ENCODE data around the gene GTF2A2.
A peak's percentile ranks its signal among the peaks of the same experiment; 100 is the strongest.
"Not testable (repeated sequence)": the region's sequence is repeated elsewhere in the genome, so short reads cannot be mapped to it uniquely, and the experiment has no call there.

GTF2A2 gene

DNA sequence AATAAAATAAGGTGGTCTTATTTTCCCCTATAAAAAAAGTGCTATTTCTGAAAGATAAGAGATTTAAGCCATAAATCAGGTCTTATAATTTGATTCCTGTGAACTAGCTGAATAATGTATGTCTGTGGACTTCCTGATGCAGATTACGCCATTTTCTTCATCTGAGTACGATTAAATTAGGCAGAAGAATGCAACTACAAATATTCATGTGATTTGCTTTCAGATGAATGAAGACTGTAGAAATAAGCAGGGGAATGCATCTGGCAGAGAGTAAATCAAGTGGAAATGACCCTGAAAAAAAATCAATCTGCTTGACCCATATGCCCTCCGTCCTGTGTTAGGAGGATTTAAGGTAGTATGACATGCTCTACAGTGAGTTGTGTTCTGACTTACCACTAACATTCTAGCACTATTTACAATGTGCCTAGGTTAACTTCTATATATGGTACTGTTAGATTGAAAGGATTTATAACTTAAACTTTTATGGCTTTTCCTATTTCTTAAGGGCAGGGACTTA, 17.1 kb upstream of the GTF2A2 start:
- no peak for DNase-seq (ENCODE audit: low spot score)

DNA sequence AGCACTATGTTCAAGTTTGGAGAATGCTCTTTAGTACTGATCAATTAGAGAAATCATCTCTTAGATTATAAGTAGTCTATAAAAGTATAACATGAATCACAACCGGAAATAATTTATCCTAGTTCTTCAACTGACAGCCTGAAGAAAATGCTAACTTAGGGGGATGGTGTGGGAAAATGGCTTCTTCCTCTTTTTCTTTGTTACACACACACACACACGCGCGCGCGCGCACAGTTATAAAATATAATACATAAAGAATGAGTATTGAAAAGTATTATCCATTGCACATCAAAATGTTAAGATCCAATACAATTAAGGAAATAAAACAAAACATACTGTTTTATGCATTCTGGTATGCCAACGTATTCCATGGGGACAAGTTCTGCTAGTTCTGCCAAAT, 11.2 kb upstream of the GTF2A2 start:
- no peak for DNase-seq (ENCODE audit: low spot score)

DNA sequence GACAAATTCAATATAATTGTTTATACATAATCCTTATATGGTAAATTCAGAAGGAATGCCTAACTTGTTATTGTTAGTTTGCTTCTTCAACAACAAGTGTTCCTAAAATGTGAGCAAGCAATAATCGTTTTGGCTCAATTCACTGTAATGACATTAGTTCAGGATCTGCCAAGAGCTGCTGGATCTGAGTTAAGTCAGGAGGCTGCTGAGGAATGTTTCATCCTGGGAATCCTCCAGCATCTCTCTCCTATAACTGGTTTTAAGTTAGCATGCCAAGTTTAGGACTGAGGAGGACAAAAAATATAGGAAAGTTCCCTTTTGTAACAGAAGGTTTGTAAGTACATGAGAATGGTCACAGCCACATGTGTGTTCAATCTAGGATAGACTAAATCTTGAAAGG, 4.9 kb upstream of the GTF2A2 start:
- no peak for DNase-seq (ENCODE audit: low spot score)

DNA sequence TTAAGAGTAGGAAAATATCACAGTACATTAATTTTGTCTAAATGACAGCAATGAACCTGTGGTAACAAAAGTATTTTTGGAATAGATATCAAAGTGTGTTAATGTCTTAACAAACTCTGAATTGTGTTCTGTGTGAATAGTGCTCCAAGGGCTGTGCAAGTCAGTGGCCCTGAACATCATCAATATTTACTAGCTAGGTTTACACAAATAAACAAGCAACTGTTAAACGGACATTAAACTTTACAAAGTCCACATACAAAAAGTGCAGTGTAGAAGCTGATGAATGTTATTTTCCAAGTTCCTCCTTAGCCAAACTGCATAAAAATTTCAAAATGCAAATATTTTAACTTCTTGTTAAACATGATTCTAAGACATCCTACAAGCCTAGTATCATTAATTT, 2.1 kb upstream of the GTF2A2 start:
- DNase-seq (ENCODE audit: low spot score): no peak

DNA sequence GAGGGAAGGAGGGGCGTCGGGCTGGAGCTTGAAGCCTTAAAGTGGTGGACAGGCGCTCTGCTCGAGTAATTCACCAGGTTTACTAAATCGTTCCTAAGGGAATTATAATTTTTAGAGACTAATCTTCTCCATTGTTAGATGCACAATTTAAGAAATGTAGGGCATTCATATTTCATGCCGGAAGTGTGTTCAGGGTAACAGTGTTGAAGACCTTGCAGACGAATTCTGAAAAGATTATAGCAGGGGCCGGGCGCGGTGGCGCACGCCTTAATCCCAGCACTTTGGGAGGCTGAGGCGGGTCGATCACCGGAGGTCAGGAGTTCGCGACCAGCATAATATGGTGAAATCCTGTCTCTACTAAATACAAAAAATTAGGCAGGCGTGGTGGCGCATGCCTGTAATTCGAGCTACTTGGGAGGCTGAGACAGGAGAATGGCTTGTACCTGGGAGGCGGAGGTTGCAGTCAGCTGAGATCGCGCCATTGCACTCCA, 365 bp upstream of the GTF2A2 start:
- DNase-seq (ENCODE audit: low spot score): no peak

DNA sequence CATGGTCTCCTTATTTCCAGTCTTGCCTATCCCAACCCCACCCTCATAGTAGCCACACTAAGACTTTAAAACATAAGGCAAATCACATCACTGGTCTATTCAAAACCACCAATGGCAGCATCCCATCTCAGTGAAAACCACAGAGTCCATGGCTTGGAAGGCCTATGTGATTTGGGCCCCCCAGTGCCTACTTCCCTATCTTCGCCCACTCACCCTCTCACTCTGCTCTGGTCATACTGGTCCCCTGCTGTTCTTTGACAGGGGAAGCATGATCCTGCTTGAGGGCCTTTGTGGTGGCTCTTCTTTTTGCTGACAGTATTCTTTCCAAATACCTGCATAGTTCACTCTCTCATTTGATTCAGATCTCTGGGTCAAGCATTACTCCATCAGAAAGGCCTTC, 3.3 kb downstream of the GTF2A2 start:
- no peak for DNase-seq (ENCODE audit: low spot score)

DNA sequence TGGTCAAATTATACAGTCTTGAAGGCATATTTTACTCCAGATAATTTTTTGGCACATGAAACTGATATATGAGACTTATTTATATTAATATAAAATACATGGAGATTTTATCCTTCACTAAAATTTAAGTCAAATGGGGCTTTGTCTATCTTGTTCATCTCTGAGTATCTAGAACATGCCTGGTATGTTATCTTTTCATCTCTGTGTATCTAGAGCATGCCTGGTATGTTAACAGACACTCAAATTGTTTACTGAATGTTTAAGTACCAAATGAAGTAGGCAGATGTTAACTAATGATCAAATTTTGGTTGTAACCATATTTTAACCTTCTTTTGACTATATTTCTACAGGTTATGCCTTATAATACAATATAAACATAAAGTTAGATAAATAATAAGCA, 7.7 kb downstream of the GTF2A2 start:
- no peak for DNase-seq (ENCODE audit: low spot score)

DNA sequence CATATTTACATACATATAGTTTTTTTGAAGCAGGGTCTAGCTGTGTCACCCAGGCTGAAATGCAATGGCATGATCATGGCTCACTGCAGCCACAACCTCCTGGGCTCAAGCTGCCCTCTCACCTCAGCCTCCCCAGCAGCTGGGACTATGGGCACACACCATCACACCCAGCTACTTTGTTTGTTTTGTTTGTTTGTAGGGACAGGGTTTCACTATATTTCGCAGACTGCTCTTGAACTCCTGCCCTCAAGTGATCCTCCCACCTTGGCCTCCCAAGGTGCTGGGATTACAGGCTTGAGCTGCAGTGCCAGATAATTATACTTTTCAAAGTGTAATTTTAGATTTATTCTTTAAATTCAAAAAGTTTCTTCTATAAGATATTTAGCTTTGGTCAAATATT, 10.2 kb downstream of the GTF2A2 start:
- DNase-seq (ENCODE audit: low spot score): no peak

DNA sequence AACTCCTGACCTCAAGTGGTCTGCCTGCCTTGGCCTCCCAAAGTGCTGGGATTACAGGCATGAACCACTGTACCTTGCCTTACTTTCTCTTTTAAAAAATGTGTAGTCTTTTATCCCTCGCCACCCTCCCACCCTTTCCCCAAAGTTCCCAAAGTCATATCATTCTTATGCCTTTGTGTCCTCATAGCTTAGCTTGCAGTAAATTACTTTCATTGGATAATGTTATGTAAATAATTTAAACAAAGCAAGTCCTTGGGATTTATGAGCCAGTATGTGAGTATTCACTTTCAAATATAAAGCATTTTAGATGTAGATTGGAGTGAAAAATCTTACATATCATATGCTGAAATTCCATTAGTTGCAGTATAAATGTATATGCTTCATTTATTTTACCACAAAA, 11.0 kb downstream of the GTF2A2 start:
- no peak for DNase-seq (ENCODE audit: low spot score)

DNA sequence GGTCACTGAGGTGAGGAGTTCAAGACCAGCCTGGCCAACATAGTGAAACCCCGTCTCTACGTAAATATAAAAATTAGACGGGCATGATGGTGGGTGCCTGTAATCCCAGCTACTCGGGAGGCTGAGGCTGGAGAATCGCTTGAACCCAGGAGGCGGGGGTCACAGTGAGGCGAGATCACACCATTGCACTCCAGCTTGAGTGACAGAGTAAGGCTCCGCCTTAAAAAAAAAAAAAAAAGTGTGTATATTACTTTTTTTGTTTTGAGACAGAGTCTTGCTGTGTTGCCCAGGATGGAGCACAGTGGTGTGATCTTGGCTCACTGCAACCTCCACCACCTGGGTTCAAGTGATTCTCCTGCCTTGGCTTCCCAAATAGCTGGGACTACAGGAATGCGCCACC, 11.5 kb downstream of the GTF2A2 start:
- not testable (repeated sequence) for DNase-seq (ENCODE audit: low spot score)

DNA sequence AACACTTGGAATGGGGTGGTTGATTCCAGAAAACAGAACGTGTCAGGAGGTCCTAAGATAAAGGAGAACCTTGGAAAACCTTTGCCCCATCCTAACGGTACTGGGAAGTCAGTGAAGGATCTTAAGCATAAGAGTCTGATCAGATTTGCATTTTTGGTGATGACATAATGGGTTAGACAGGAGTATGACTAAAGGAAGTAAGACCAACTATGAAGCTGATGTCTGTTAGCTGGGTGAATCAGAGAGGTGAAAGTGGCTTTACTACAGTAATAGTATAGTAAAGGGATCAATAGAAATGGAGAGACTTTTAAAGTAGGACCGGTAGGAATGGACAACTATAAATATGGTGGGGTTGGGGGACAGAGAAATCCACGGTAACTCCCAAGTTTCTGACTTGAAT, 12.6 kb downstream of the GTF2A2 start:
- no peak for DNase-seq (ENCODE audit: low spot score)

DNA sequence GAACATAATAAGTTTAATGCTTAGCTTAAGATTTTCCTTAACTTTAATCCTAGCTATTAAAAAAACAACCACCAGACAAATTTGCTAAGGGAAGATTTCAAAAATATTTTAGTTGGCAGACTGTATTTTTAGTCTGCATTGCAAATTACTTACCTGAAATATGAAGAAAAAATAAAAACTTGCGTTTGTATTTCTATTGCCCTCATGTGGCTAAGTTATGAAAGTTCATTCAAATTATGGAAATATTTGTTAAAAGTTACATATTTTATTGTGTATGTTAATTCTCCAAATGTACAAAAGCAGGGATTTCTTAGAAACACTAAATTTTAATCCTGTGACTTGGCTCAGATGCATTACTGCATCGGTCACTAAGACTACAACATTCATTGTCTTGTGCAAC, 15.0 kb downstream of the GTF2A2 start:
- no peak for DNase-seq (ENCODE audit: low spot score)

DNA sequence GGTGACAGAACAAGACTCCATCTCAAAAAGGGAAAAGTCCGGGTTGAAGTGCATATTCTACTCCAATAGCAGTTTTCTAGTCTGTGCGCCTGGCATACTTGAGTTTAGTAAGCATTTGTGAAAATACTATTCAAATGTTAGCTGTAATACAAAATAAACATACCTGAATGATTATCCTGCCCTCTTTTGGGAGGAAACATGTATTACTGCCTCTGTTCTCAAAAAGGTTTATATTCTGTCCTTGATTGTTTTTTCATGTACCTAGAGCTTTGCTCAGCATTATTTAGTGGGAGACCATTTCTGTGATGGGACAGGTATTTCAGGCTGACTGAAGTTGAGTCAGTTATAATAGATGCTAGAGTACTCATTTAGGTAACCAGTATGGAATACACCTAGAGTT, 19.8 kb downstream of the GTF2A2 start:
- DNase-seq (ENCODE audit: low spot score): not testable (repeated sequence)

DNA sequence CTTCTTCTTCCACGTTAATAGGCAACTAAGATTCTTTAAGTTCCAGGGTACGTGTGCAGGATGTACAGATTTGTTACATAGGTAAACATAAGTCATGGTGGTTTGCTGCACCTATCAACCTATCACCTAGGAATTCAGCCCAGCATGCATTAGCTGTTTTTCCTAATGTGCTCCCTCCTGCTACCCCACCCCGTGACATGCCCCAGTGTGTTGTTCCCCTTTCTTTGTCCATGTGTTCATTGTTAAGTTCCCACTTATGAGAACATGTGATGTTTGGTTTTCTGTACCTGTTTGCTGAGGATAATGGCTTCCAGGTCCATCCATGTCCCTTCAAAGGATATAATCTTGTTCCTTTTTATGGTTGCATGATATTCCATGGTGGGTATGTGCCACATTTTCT, 21.1 kb downstream of the GTF2A2 start:
- DNase-seq (ENCODE audit: low spot score): no peak

DNA sequence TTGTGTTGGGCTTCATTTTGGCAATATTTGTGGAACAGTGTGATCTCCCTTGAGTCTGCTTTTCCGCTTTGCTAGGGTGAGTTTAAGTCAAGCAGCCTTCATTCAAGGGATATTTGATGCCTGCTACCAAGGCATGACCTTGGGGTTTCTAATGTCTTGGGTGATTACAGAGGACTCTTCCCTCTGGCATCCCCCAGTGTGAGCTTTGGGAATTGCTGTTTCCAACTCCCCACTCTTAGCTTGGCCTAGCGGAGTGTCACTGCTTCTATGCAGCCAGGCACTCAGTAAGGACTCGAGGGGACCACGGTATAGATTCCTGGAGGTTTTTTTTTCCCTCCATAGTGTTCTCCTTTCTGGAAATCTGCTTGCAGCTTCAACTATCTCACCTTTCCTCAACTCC, 24.6 kb downstream of the GTF2A2 start:
- no peak for DNase-seq (ENCODE audit: low spot score)

DNA sequence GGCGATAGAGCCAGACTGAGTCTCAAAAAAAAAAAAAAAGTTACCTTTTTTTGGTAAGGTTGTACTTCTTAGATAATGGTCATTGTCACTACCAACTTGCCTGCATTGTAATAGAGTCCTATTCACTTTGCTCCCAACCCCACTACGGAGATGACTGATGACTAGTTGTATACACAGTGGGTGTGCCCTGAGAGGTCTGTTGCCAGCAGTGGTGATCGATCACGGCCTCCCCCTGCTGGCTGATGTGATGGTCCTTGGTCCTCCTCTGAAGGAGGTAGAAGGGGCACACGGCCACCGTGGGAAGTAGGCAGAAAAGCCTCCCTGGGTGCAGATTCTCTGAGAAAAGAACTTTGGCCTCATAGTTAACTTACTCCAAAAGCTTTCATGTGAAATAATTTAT, 35.0 kb downstream of the GTF2A2 start:
- DNase-seq (ENCODE audit: low spot score): peak; percentile 34

DNA sequence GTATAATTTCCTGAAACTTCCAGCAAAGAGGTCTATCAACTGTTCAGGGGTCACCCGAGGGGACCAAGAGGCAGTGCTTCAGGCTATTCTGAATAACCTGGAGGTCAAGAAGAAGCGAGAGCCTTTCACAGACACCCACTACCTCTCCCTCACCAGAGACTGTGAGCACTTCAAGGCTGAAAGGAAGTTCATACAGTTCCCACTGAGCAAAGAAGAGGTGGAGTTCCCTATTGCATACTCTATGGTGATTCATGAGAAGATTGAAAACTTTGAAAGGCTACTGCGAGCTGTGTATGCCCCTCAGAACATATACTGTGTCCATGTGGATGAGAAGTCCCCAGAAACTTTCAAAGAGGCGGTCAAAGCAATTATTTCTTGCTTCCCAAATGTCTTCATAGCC, 38.9 kb downstream of the GTF2A2 start:
- no peak for DNase-seq (ENCODE audit: low spot score)

DNA sequence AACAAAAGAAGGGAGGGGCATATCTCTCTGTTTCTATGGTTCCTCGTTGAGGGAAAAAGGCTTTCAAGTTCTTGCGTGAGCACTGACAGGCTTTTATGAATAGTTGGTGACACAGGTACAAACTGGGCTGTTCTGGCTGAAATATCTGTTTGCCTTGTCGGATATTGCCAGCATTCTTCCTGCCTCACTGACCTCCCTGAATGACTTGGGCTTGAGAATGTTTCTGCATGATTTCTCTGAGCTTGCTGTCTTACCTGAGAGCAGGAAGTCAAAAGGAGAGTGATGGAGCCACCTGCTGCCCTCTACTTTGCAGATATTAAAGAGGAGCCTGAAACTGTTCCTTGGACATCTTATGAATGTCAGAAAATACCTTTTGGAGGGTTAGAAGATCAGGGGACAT, 40.9 kb downstream of the GTF2A2 start:
- DNase-seq (ENCODE audit: low spot score): no peak

DNA sequence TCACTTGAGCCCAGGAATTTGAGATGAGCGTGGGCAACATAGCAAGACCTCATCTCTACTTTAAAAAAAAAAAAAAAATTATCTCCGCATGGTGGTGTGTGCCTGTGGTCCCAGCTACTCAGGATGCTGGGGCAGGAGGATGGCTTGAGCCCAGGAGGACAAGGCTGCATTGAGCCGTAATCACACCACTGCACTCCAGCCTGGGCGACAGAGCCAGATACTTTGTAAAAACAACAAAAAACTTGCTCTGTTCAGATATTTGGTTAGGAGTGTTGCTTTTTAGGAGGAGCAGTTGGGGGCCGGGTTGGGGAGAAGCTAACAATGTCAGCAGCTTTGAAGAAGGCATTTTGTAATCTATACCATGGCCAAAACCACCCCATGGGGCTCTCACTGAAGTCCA, 41.7 kb downstream of the GTF2A2 start:
- DNase-seq (ENCODE audit: low spot score): no peak

DNA sequence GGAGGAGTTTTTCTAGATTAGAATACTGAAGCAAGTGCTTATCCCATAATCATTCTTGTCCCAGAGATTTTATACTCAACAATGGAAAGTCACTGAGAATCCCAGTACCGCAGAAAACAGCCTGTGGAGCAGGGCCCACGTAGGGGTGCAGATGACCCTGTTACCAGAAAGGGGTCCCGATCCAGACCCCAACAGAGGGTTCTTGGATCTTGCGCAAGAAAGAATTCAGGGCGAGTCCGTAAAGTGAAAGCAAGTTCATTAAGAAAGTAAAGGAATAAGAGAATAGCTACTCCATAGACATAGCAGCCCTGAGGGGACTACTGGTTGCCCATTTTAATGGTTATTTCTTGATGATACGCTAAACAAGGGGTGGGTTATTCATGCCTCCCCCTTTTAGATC, 43.2 kb downstream of the GTF2A2 start:
- no peak for DNase-seq (ENCODE audit: low spot score)

DNA sequence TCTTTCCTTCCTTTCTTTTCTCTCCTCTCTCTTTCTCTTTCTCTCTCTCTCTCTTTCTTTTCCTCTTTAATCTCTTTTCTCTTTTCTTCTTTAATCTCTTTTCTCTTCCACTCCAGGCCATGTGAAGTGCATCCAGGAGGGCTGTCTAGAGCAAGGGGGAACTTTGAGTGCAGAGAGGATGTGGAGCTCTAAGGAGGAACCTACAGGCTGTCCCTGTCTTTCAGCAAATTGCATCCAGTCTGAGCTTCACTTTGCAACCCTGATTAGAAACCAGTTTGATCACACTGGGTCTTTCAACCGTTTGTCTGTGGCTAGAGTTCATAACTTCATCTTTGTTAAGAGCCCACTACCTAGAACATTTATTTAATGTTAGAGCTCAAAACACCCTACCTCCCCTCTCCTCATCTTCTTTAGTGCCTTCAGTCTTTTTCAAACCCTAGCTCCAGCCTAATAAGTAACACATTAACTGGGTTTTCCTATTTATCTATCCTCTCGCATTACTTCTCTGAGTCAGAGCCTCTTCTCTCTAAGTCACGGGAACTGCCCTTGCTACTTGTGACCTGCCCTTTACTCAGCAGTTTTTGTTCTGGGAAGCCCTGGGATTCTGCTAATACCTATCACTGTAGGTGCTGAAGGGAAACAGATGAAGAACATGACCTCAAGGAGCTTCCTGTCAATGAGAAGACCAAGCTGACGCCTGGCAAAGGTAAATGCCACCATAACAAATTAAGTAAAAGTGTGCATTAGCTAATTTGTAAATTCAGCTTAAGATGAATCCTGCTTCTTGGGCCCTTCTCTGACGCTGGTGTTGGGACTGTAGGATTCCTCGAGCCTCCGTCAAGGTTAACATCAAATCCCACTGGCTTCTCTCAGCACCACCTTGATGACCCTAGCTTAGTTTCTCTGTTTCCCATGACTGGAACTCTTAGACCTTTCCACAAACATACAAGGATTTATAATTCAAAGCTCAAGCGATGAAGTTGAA, 45.7 kb downstream of the GTF2A2 start, which contains the start of gene GCNT3:
GCNT3 (plus strand) TSS at position 508 of the 985 bp plus-strand sequence. CDS start 6,456 bp downstream, outside the sequence.
- no peak for DNase-seq (ENCODE audit: low spot score)

DNA sequence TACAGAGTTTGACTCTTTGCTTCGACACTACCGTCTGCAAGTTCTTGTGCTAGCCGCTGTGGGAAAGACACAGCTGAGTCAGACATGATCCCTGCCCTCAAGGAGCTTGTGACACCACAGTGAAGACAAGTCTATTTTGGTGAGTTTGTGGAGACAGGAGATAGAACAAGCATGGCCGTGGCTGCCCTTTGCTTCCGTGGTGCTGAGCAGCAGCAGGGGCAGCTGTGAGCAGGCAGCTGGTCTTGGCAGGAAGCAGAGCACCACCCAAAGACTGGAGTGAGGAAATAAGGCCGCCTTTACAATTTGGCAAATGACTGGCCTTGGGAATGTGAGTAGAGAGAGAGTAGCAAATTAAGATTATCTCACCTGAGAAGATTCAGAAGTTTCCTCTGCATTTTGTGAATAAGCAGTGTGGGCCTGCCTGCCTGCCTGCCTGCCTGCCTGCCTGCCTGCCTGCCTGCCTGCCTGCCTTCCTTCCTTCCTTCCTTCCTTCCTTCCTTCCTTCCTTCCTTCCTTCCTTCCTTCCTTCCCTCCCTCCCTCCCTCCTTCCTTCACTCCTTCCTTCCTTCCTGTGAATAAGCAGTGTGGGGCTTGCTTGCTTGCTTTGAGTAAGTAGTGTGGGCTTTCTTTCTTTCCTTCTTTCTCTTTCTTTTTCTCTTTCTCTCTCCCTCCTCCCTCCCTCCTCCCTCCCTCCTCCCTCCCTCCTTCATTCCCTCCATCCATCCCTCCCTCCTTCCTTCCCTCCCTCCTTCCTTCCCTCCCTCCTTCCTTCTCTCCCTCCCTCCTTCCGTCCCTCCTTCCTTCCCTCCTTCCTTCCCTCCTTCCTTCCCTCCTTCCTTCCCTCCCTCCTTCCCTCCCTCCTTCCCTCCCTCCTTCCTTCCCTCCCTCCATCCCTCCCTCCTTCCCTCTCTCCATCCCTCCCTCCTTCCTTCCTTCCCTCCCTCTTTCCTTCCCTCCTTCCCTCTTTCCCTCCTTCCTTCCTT, 47.3 kb downstream of the GTF2A2 start:
- DNase-seq (ENCODE audit: low spot score): no peak
